Liver (tissue), 9 donors: ENCODE results near the gene HMX2. TPM values are rescaled to one million over a fixed set of nuclear protein-coding genes. Genes with fewer than 3 reads are reported as not detected.

Experiments
- DNase-seq: peaks from one replicate; pipeline ENCODE4 v3.0.0-alpha.2; 2017; ENCODE audit warnings: low spot score
- H3K27ac ChIP-seq, 2 donors: one replicate each; pipeline ENCODE4 v1.7.0; 2013; ENCODE audit warnings: inconsistent platforms in 2 of 2, low read length in 2 of 2, control low read depth in 1 of 2, low read depth in 1 of 2, mild to moderate bottlenecking in 1 of 2
- H3K27me3 ChIP-seq, 4 donors: one replicate each; pipeline versions ENCODE4 v1.6.1 to v1.7.0; 2013; ENCODE audit warnings: low read length in 3 of 4, inconsistent platforms in 1 of 4, mild to moderate bottlenecking in 1 of 4, moderate library complexity in 1 of 4; ENCODE audit not compliant: control insufficient read depth in 4 of 4, insufficient read depth in 4 of 4
- H3K36me3 ChIP-seq, 4 donors: one replicate each; pipeline versions ENCODE4 v1.6.1 to v1.7.0; 2013; ENCODE audit warnings: low read length in 3 of 4, mild to moderate bottlenecking in 3 of 4, low read depth in 1 of 4, moderate library complexity in 1 of 4; ENCODE audit not compliant: control insufficient read depth in 4 of 4, insufficient read depth in 3 of 4
- H3K4me1 ChIP-seq, 4 donors: one replicate each; pipeline versions ENCODE4 v1.6.1 to v1.7.0; 2013; ENCODE audit warnings: low read length in 3 of 4, mild to moderate bottlenecking in 3 of 4, moderate library complexity in 1 of 4; ENCODE audit not compliant: control insufficient read depth in 4 of 4, insufficient read depth in 4 of 4
- H3K4me3 ChIP-seq, 3 donors: one replicate each; pipeline versions ENCODE4 v1.6.1 to v1.7.0; 2013; ENCODE audit warnings: low read length in 3 of 3, control low read depth in 1 of 3, low read depth in 1 of 3, mild to moderate bottlenecking in 1 of 3
- H3K9ac ChIP-seq, 2 donors: one replicate each; pipeline ENCODE4 v1.7.0; 2013; ENCODE audit warnings: low read length in 2 of 2, mild to moderate bottlenecking in 2 of 2, moderate library complexity in 2 of 2, control low read depth in 1 of 2, low read depth in 1 of 2
- H3K9me3 ChIP-seq, 4 donors: one replicate each; pipeline versions ENCODE4 v1.6.1 to v1.7.0; 2013; ENCODE audit warnings: low read length in 3 of 4; ENCODE audit not compliant: control insufficient read depth in 4 of 4
- EGR1 ChIP-seq, 2 donors: IDR thresholded peaks; 2 replicates each; pipeline ENCODE4 v1.6.1; 2016 to 2018; ENCODE audit warnings: antibody characterized with exemption in 2 of 2, low read depth in 2 of 2
- FOXA1 ChIP-seq: IDR thresholded peaks from 2 replicates; pipeline ENCODE4 v1.6.1; 2016; ENCODE audit warnings: antibody characterized with exemption
- FOXA2 ChIP-seq: IDR thresholded peaks from 2 replicates; pipeline ENCODE4 v1.6.1; 2016; ENCODE audit warnings: antibody characterized with exemption
- GABPA ChIP-seq, 2 donors: IDR thresholded peaks in 1 of 2; conservative IDR thresholded peaks in 1 of 2; 2 replicates each; pipeline ENCODE4 v1.6.1; 2016; ENCODE audit warnings: antibody characterized with exemption in 2 of 2, mild to moderate bottlenecking in 1 of 2, moderate library complexity in 1 of 2
- HNF4A ChIP-seq, 2 donors: conservative IDR thresholded peaks; 2 replicates each; pipeline ENCODE4 v1.6.1; 2016; ENCODE audit warnings: antibody characterized with exemption in 2 of 2, mild to moderate bottlenecking in 2 of 2
- HNF4G ChIP-seq: IDR thresholded peaks from 2 replicates; pipeline ENCODE4 v1.6.1; 2016; ENCODE audit warnings: antibody characterized with exemption
- JUND ChIP-seq, 2 donors: IDR thresholded peaks; 2 replicates each; pipeline ENCODE4 v1.6.1; 2016; ENCODE audit warnings: antibody characterized with exemption in 2 of 2
- MAX ChIP-seq: IDR thresholded peaks from 2 replicates; pipeline ENCODE4 v1.6.1; 2016; ENCODE audit warnings: antibody characterized with exemption
- NR2F2 ChIP-seq: IDR thresholded peaks from 2 replicates; pipeline ENCODE4 v1.6.1; 2016; ENCODE audit warnings: antibody characterized with exemption
- RAD21 ChIP-seq, 2 donors: IDR thresholded peaks; 2 replicates each; pipeline ENCODE4 v1.6.1; 2016; ENCODE audit warnings: antibody characterized with exemption in 2 of 2, mild to moderate bottlenecking in 2 of 2
- SP1 ChIP-seq: IDR thresholded peaks from 2 replicates; pipeline ENCODE4 v1.6.1; 2018; ENCODE audit warnings: antibody characterized with exemption, mild to moderate bottlenecking
- TAF1 ChIP-seq: conservative IDR thresholded peaks from 2 replicates; pipeline ENCODE4 v1.6.1; 2016; ENCODE audit warnings: antibody characterized with exemption, mild to moderate bottlenecking
- ZBTB33 ChIP-seq: IDR thresholded peaks from 2 replicates; pipeline ENCODE4 v1.6.1; 2016; ENCODE audit warnings: antibody characterized with exemption
- WGBS: extraction: QIAGEN DNeasy Blood & Tissue Kit; methylation state at CpG from one replicate; pipeline ENCODE4 v1.1.7; 2013; 5-methylcytosine and 5-hydroxymethylcytosine counted together
- polyA plus RNA-seq, 2 donors: library from polyadenylated mRNA; stranded (reverse) in 1 of 2; unstranded in 1 of 2; fragments of 200-250 nt in 1 of 2; fragments of >200 nt in 1 of 2; fragmentation: Nextera tagmentation in 1 of 2; extraction: Ambion mirVana in 1 of 2; gene quantifications; one replicate each; pipeline versions ENCODE4 v1.2.1 to v1.2.3, GENCODE V29; 2013 to 2015
- total RNA-seq, 2 donors: library from RNA; depleted of rRNA; stranded (reverse); fragments of >200 nt; gene quantifications; one replicate each; pipeline ENCODE4 v1.2.3, GENCODE V29; 2014
- TF ChIP-seq, protein P1 (sequence below): fragments of 150-350 bp; IDR thresholded peaks from 2 replicates; pipeline ENCODE4 v1.5.1; 2017; ENCODE audit warnings: improper control_type of control experiment, low read depth, low read length; ENCODE audit not compliant: missing input control
- TF ChIP-seq, protein P2 (sequence below): IDR thresholded peaks from 2 replicates; pipeline ENCODE4 v1.6.1; 2016; ENCODE audit warnings: antibody characterized with exemption, mild to moderate bottlenecking
- TF ChIP-seq, protein P3 (sequence below): IDR thresholded peaks from 2 replicates; pipeline ENCODE4 v1.6.1; 2016; ENCODE audit warnings: antibody characterized with exemption
- donor health status: healthy.
- donor health status: healthy.
- donor health status: healthy.
- donor health status: healthy.
- donor health status: healthy.

HMX2 gene
- total and polyA plus RNA-seq, 4 donors = not detected

DNA sequence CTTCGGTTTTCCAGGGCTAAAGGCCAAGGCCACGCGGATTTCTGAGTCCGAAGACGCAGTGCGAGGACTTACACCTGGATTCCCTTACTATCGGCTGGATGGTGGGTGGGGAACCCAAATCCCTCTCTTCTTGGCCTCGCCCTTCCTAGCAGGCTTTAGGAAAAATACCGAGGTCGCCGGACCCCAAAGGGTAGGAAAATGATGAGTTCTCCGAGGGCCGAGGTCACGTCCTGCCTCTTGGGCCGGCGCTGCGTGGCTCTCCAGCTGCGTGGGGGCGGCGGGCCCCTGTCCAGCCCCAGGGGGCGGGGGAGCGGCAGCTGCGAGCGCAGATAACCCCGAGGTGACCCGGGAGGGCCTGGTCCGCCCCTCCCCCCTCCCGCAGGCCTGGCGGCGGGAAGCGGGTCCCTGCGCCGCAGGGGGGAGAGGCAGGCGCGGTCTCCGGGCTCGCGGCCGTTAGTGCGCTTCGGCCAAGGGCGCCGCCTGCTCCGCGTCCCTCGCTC, 13.0 kb upstream of the HMX2 start:
- H3K27me3 ChIP-seq = peaks cover 16 to 27% (median 23%) of the 10 kb centered on the region in 4 donors
- WGBS = 7% methylated on average over 46 of the region's 46 CpGs
- H3K9ac ChIP-seq = no peak overlapping the region
- no peaks in the 10 kb centered on the region for H3K9me3 ChIP-seq
- peak overlapping the region in 1 of 3 donors; percentile 37 for H3K4me3 ChIP-seq
- TF ChIP-seq, protein P1, sequence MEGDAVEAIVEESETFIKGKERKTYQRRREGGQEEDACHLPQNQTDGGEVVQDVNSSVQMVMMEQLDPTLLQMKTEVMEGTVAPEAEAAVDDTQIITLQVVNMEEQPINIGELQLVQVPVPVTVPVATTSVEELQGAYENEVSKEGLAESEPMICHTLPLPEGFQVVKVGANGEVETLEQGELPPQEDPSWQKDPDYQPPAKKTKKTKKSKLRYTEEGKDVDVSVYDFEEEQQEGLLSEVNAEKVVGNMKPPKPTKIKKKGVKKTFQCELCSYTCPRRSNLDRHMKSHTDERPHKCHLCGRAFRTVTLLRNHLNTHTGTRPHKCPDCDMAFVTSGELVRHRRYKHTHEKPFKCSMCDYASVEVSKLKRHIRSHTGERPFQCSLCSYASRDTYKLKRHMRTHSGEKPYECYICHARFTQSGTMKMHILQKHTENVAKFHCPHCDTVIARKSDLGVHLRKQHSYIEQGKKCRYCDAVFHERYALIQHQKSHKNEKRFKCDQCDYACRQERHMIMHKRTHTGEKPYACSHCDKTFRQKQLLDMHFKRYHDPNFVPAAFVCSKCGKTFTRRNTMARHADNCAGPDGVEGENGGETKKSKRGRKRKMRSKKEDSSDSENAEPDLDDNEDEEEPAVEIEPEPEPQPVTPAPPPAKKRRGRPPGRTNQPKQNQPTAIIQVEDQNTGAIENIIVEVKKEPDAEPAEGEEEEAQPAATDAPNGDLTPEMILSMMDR = no peak
- TF ChIP-seq NR2F2 (no peak), HNF4A (conservative IDR thresholded peaks at IDR 0.05) (no peak), HNF4G (no peak), GABPA (IDR thresholded peaks at IDR 0.05 in 1 of 2, conservative IDR thresholded peaks at IDR 0.05 in 1 of 2) (no peak), FOXA1 (no peak), FOXA2 (no peak), JUND (IDR thresholded peaks at IDR 0.05) (no peak)
- TF ChIP-seq, protein P2, sequence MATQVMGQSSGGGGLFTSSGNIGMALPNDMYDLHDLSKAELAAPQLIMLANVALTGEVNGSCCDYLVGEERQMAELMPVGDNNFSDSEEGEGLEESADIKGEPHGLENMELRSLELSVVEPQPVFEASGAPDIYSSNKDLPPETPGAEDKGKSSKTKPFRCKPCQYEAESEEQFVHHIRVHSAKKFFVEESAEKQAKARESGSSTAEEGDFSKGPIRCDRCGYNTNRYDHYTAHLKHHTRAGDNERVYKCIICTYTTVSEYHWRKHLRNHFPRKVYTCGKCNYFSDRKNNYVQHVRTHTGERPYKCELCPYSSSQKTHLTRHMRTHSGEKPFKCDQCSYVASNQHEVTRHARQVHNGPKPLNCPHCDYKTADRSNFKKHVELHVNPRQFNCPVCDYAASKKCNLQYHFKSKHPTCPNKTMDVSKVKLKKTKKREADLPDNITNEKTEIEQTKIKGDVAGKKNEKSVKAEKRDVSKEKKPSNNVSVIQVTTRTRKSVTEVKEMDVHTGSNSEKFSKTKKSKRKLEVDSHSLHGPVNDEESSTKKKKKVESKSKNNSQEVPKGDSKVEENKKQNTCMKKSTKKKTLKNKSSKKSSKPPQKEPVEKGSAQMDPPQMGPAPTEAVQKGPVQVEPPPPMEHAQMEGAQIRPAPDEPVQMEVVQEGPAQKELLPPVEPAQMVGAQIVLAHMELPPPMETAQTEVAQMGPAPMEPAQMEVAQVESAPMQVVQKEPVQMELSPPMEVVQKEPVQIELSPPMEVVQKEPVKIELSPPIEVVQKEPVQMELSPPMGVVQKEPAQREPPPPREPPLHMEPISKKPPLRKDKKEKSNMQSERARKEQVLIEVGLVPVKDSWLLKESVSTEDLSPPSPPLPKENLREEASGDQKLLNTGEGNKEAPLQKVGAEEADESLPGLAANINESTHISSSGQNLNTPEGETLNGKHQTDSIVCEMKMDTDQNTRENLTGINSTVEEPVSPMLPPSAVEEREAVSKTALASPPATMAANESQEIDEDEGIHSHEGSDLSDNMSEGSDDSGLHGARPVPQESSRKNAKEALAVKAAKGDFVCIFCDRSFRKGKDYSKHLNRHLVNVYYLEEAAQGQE = no peak
- no peaks in the 10 kb centered on the region for H3K36me3 ChIP-seq
- no peak for DNase-seq
- H3K27ac ChIP-seq = no peak overlapping the region
- H3K4me1 ChIP-seq = peaks cover 21 to 44% (median 36%) of the 10 kb centered on the region in 4 donors

DNA sequence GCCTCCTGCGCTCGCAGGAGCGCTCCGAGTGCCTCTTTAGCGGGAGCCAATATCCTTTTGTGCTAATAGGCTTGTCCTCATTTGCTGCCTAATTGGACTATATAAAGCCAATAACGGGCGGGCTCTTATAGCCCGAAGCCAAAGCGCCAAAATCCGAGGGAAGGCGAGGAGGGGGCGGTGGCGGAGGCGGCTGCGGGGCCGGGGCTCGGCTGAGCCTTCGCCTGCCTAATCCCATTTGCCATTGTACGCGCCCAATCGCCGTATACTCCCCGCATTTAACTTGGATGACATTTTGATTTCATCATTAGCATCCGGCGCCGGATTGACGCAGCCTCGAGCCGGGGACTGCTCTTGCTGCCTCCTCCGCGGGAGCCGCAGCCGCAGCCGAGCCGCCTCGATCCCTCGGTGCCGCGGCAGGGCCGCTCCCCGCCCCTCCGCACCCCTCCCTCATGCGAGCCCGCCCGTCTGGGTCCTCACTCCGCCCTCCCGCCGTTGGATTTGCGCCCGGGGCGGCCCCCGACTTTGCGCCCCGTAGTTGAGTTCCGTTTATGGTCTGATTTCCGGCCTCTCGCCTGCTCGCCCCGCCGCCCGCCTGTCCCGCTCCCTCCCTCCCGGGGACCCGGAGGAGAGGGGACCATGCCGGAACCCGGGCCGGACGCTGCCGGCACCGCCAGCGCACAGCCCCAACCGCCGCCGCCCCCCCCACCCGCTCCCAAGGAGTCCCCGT, 12.4 kb upstream of the HMX2 start, which contains the start of gene HMX3:
Gene HMX3, plus strand, starts transcription at position 556 of the 727 bp plus-strand sequence. Its CDS starts 81 bp downstream, at position 637.
- Histone ChIP-seq H3K36me3 (no peaks in the 10 kb centered on the region), H3K4me1 (peaks cover 21 to 44% (median 36%) of the 10 kb centered on the region in 4 donors), H3K4me3 (peak within 1 kb of the TSS in 1 of 3 donors; percentile 37), H3K9me3 (no peaks in the 10 kb centered on the region), H3K27me3 (peaks cover 16 to 27% (median 24%) of the 10 kb centered on the region in 4 donors), H3K27ac (no peak within 1 kb of the TSS), H3K9ac (no peak within 1 kb of the TSS)
- DNase-seq = no peak
- 3% methylated on average over 76 of the region's 76 CpGs for WGBS
- no peak for TF ChIP-seq HNF4A (conservative IDR thresholded peaks at IDR 0.05)
- TF ChIP-seq, protein P2 = no peak
- no peak for TF ChIP-seq NR2F2
- TF ChIP-seq ZBTB33 = no peak
- TF ChIP-seq, protein P1 = no peak
- TF ChIP-seq EGR1 (IDR thresholded peaks at IDR 0.05; ENCODE audit: low read depth in 2 of 2) = no peak
- no peak for TF ChIP-seq GABPA (IDR thresholded peaks at IDR 0.05 in 1 of 2, conservative IDR thresholded peaks at IDR 0.05 in 1 of 2)
- no peak for TF ChIP-seq SP1
- no peak for TF ChIP-seq MAX
- TF ChIP-seq FOXA1 = no peak
- TF ChIP-seq JUND (IDR thresholded peaks at IDR 0.05) = no peak
- TF ChIP-seq TAF1 = no peak
- TF ChIP-seq, protein P3, sequence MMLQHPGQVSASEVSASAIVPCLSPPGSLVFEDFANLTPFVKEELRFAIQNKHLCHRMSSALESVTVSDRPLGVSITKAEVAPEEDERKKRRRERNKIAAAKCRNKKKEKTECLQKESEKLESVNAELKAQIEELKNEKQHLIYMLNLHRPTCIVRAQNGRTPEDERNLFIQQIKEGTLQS = no peak
- no peak for TF ChIP-seq RAD21 (IDR thresholded peaks at IDR 0.05)
